ENCODE measurements around the gene SGMS1.

DNA sequence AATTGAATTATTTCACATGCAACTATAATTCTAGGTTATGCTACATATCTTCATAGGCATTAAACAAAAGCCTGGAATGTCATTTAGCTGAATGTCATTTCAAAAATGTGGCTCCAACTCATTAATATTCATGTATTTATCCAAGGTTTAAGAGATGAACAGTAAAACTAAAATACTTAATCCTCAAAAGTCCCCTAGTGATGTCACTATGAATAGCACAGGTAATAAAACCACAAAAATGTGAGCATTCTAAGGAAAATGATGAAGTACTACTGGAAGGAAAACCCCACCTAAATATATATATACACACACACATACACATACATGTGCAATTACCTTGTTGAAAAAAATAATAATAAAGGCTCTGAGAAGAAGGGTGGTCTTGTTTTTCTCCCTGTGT lies 218.0 kb downstream of the SGMS1 start:
- TF ChIP-seq CTCF (IDR thresholded peaks at IDR 0.05) (no peak), USF2 (IDR thresholded peaks at IDR 0.05; ENCODE audit: borderline replicate concordance, low read depth, low read length) (no peak), EP300 (IDR thresholded peaks at IDR 0.05; ENCODE audit: borderline replicate concordance in 1 of 2, low read depth in 1 of 2, low read length in 1 of 2) (no peak), JUND (IDR thresholded peaks at IDR 0.05) (no peak), GATA2 (CRISPR knock-in tag; IDR thresholded peaks at IDR 0.05) (no peak), NRF1 (IDR thresholded peaks at IDR 0.05; ENCODE audit: low read depth, low read length) (no peak)
- TF ChIP-seq, protein P1, sequence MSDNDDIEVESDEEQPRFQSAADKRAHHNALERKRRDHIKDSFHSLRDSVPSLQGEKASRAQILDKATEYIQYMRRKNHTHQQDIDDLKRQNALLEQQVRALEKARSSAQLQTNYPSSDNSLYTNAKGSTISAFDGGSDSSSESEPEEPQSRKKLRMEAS (IDR thresholded peaks at IDR 0.05; ENCODE audit: low read depth) = no peak
